ENCODE results near the gene SAMD9. TPM values are rescaled to one million over a fixed set of nuclear protein-coding genes. Genes with fewer than 3 reads are reported as not detected.
"Not testable (repeated sequence)": the region's sequence is repeated elsewhere in the genome, so short reads cannot be mapped to it uniquely, and the experiment has no call there.

The SAMD9 gene
- total RNA-seq, 1 donor from 2014 or later, result 2.8 TPM

DNA sequence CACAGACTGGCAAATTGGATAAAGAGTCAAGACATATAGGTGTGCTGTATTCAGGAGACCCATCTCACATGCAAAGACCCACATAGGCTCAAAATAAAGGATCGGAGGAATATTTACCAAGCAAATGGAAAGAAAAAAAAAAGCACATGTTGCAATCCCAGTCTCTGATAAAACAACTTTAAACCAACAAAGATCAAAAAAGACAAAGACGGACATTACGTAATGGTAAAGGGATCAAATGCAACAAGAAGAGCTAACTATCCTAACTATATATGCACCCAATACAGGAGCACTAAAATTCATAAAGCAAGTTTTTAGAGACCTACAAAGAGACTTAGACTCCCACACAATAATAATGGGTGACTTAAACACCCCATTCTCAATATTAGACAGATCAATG lies 5.8 kb upstream of the SAMD9 start:
- intact Hi-C loops (cut with DNase I); DNase-seq (ENCODE audit: low spot score): not testable (repeated sequence)

GRCh38 chr7:93120592-93121549 lies 3.1 kb upstream of the SAMD9 start:
- intact Hi-C loops (cut with DNase I), result no loop called here
- no peak for DNase-seq (ENCODE audit: low spot score)

- DNase-seq (ENCODE audit: low spot score), result no peak
- intact Hi-C loops (cut with DNase I), result no loop called here
These were observed 1.6 kb upstream of the SAMD9 start for GRCh38 chr7:93119191-93119905.

GRCh38 chr7:93117327-93117726 lies 452 bp downstream of the SAMD9 start:
- no peak for DNase-seq (ENCODE audit: low spot score)
- intact Hi-C loops (cut with DNase I), result no loop called here

DNA sequence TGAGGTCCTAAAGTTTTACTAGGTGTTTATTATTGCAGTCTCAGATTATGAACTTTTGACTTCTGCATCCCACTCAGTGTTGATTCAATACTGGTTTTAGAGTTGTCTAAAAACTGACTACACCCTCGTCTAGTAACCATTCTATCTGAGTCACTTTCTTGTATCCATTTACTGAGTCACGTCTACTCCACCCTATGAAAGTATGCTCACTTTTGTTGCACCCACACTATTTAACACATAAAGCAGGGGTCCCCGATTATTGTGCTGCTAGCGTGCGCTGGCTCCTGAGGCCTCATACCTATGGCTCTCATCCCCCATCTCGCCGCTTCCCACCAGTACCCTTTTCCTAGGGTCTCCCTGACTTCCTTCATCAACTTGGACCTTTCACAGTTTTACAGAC lies 2.0 kb downstream of the SAMD9 start:
- intact Hi-C loops (cut with DNase I), result no loop called here
- no peak for DNase-seq (ENCODE audit: low spot score)

GRCh38 chr7:93108003-93108402 lies 9.8 kb downstream of the SAMD9 start:
- intact Hi-C loops (cut with DNase I), result no loop called here
- no peak for DNase-seq (ENCODE audit: low spot score)

DNA sequence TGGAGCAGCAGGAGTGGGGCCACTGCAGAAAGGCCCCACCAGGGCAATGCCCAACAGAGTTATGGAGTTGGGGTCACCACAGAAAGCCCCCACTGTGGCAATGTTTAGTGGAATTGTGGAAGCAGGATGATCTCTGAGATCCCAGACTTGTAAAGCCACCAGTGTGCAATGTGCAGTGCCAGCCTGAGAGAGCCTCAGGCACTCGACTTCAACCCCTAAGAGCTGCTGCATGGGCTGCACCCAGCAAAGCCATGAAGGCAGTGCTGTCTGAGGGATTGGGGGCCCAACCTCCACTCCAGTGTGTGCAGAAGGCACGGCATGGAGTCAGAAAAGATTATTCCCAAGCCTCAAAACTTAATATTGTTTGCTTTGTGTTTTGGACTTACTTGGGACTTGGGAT lies 20.4 kb downstream of the SAMD9 start:
- intact Hi-C loops (cut with DNase I), result no loop called here
- DNase-seq (ENCODE audit: low spot score), result no peak

DNA sequence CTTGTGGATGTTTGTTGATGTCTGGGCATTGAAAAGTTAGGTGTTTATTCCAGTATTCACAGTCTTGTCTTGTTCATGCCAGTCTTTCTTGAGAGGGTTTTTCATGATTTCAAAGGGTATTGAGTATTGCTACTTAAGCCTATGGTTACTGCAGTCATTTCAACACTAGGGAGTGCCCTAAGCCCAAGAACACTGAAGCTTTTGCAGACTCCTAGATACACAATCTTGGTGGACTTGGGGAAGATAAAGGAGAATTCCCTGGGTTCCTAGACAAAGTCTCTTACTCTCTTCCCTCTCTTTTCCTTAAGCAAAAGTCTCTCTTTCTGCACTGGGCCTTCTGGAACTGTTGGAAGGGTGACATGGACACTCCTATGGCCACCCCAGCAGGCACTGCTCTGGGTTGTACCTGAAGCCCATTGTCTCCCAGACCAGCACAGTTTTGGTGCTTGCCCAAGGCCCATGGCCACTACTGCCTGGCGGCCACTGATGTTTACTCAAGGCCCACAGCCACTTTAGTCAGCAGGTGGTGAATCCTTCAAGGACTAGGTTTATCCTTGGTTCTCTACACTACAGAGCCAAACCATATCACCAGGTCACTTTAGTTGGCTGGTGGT lies 24.9 kb downstream of the SAMD9 start:
- intact Hi-C loops (cut with DNase I), result no loop called here
- no peak for DNase-seq (ENCODE audit: low spot score)

- intact Hi-C loops (cut with DNase I); DNase-seq (ENCODE audit: low spot score): not testable (repeated sequence)
These were observed 44.4 kb downstream of the SAMD9 start for GRCh38 chr7:93073357-93073756.

DNA sequence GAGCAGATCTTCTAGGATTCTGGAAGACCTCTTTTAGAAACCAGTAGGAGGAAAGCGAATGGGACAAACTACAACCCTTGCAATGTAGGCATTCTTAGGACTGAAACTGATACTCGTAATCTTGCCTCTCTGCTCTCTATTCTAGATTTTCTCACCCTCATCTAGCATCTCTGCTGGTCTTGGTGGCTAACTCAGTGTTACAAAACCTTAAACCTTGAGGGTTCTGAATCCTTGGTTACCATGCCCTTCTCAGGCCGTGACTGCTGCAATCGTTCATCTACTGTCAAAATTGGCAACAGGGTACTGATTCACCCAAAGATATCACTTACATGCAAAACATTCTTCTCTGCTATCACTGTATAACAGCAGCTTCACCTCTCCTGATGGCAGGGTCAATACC lies 55.2 kb downstream of the SAMD9 start:
- no peak for DNase-seq (ENCODE audit: low spot score)
- intact Hi-C loops (cut with DNase I), result no loop called here

DNA sequence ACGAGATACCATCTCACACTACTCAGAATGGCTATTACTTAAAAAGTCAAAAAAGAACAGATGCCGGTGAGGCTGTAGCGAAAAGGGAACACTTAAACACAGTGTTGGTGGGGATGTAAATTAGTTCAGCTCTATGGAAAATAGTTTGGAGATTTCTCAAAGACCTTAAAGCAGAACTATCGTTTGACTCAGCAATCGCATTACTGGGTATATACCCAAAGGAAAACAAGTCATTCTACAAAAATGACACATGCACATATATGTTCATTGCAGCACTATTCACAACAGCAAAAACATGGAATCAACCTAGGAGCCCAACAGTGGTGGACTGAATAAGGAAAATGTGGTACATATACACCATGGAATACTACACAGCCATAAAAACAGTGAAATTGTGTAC lies 56.9 kb downstream of the SAMD9 start:
- DNase-seq (ENCODE audit: low spot score), result no peak
- intact Hi-C loops (cut with DNase I), result no loop called here

GRCh38 chr7:93060025-93060424 lies 57.8 kb downstream of the SAMD9 start:
- intact Hi-C loops (cut with DNase I), result no loop called here
- no peak for DNase-seq (ENCODE audit: low spot score)

- intact Hi-C loops (cut with DNase I), result loop anchor here (10.0 kb wide), 2 partner anchors 222 to 362 kb away; partner anchors contain the start of gene CDK6
These were observed 61.2 kb downstream of the SAMD9 start for GRCh38 chr7:93056621-93057020.

DNA sequence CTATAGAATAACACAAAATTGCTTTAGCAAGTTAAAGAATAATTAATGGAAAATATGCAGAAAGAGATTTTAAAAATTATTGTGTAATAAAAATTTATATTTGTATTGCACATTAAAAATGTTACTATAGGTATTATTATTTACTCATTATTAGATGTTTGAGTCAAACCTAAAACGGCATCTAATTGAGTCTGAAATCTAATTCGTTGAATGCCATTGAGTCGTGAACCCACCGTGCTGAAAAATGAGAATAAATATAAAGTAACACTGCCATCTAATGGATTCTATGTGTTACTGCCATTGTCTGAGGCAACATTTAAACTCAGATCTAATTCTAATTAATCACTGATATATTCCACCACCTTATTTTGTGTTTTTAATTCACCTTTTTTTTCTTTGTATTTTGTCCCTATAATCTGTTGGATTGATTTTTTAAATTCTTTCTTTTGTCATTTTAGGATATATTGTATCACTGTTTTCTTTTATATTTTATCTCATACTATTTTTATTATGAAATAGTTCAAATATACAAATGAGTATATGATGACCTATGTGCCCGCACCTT lies 62.2 kb downstream of the SAMD9 start:
- intact Hi-C loops (cut with DNase I), result loop anchor here (2.0 to 10.0 kb wide), 3 partner anchors 221 to 435 kb away; partner anchors contain the start of gene CDK6

More at GRCh38 chr7:93056621-93057020, 61.2 kb downstream of the SAMD9 start:
- not testable (repeated sequence) for DNase-seq (ENCODE audit: low spot score)

DNA sequence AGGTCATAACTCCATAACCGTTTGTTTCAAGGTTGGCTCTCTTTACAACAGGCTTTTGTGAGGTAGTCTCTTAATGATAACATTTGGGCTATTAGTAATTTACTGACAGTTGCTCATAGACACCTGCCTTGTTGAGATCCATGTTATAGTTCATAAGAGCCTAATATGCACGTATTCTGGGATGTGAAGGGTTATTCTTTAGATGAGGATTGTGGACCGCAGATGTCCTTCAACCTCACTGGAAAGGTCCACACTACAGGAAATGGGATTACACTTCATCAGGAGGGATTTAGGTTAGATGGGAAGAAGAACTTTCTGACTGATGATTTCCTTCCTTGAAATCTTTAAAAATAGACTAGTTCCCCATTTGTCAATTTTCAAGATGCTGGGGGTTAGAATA lies 62.8 kb downstream of the SAMD9 start:
- intact Hi-C loops (cut with DNase I), result loop anchor here (2.0 to 10.0 kb wide), 3 partner anchors 220 to 434 kb away; partner anchors contain the start of gene CDK6
- no peak for DNase-seq (ENCODE audit: low spot score)

More for the DNA sequence above, 62.2 kb downstream of the SAMD9 start:
- DNase-seq (ENCODE audit: low spot score), result no peak

DNA sequence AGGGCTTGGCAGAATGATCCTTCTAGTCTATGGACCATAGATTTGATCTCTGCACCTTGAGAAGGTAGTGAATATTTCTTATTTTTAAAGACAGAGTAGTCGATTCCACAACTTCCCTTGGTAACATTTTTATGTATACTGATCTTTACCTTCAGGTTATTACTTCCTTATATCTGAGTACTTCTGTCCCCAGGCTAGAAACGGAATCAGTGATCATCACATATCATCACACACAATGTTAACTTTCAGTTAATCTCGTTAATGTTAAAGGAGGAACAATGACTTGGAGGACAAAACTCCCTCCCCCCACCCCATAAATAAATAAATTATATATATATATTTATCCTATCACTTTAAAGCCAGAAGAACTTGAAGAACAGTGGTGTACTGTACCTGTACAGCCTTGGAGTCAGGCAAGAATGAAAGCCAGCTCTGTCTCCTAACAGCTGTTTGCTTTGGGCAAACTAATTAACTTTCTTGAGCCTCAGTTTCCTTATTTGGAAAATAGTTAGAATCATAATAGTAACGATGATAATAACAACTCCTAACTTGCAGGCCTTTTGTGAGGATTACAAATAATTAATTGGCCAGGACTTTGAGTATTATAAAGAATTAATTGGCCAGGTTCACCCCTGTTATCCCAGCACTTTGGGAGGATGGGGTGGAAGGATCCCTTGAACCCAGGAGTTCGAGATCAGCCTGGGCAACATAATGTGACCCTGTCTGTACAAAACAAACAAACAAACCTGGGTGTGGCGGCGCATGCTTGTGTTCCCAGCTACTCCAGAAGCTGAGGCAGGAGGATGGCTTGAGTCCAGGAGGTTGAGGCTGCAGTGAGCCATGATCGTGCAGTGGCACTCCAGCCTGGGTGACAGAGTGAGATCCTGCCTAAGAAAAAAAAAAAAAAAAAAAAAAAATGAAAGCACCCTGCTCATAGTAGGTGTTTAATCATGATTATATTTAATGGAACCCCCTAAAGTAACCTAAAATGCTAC lies 63.5 kb downstream of the SAMD9 start:
- no peak for DNase-seq (ENCODE audit: low spot score)
- intact Hi-C loops (cut with DNase I), result loop anchor here (2.0 to 10.0 kb wide), 3 partner anchors 219 to 433 kb away; partner anchors contain the start of gene CDK6

GRCh38 chr7:93053209-93053948 lies 64.4 kb downstream of the SAMD9 start:
- DNase-seq (ENCODE audit: low spot score), result no peak
- intact Hi-C loops (cut with DNase I), result loop anchor here (10.0 kb wide), 2 partner anchors 219 to 359 kb away; partner anchors contain the start of gene CDK6

DNA sequence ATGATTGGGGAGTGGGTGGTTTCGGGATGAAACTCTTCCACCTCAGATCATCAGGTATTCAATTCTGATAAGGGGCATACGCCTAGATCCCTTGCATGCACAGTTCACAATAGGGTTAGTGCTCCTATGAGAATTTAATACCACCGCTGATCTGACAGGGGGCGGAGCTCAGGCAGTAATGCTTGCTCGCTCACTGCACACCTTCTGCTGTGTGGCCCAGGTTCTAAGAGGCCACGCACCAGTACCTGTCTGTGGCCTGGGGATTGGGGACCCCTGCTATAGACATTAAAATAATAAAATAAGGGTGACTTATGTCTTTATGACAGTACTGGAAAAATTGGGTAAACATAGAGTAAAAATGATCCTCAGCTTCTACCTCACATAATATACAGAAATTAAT lies 66.1 kb downstream of the SAMD9 start:
- intact Hi-C loops (cut with DNase I), result loop anchor here (10.0 kb wide), 2 partner anchors 217 to 357 kb away; partner anchors contain the start of gene CDK6
- no peak for DNase-seq (ENCODE audit: low spot score)
